Activated T-cell treated with anti-CD3 and anti-CD28 coated beads, Interleukin-2, amount 50 U/mL, for 24 hours (primary cell): ENCODE data around the gene SHROOM4.

Source experiments
- DNase-seq: peaks from one replicate; pipeline ENCODE4 v3.0.0-alpha.2; 2020
- H3K27ac Mint-ChIP-seq: 2 replicates; pipeline ENCODE4 v1.8.0; 2020; ENCODE audit warnings: mild to moderate bottlenecking, mixed read lengths
- H3K27me3 Mint-ChIP-seq: 2 replicates; pipeline ENCODE4 v1.8.0; 2020; ENCODE audit warnings: mixed read lengths
- H3K36me3 Mint-ChIP-seq: 2 replicates; pipeline ENCODE4 v1.8.0; 2020; ENCODE audit warnings: low read depth, mixed read lengths
- H3K4me1 Mint-ChIP-seq: 2 replicates; pipeline ENCODE4 v1.8.0; 2020; ENCODE audit warnings: low read depth, mixed read lengths
- H3K4me3 Mint-ChIP-seq: 2 replicates; pipeline ENCODE4 v1.8.0; 2020; ENCODE audit warnings: mild to moderate bottlenecking, moderate library complexity, mixed read lengths
- H3K9me3 Mint-ChIP-seq: 2 replicates; pipeline ENCODE4 v1.8.0; 2020; ENCODE audit warnings: mixed read lengths

SHROOM4 gene

GRCh38 chrX:50707405-50707804 lies 106.6 kb downstream of the SHROOM4 start:
- Mint-ChIP-seq H3K36me3 (no peaks in the 10 kb centered on the region), H3K4me1 (no peaks in the 10 kb centered on the region), H3K9me3 (no peaks in the 10 kb centered on the region), H3K4me3 (no peak overlapping the region), H3K27ac (no peak overlapping the region), H3K27me3 (peaks cover 83% of the 10 kb centered on the region)
- DNase-seq, result no peak

- Mint-ChIP-seq H3K9me3 (no peaks in the 10 kb centered on the region), H3K27ac (no peak overlapping the region), H3K36me3 (no peaks in the 10 kb centered on the region), H3K27me3 (peaks cover 82% of the 10 kb centered on the region), H3K4me1 (no peaks in the 10 kb centered on the region), H3K4me3 (no peak overlapping the region)
- no peak for DNase-seq
Observed at GRCh38 chrX:50705042-50705441, 109.0 kb downstream of the SHROOM4 start.

GRCh38 chrX:50704360-50704759 lies 109.6 kb downstream of the SHROOM4 start:
- H3K4me3 Mint-ChIP-seq, result no peak overlapping the region
- no peak overlapping the region for H3K27ac Mint-ChIP-seq
- H3K4me1 Mint-ChIP-seq, result no peaks in the 10 kb centered on the region
- DNase-seq, result no peak
- no peaks in the 10 kb centered on the region for H3K9me3 Mint-ChIP-seq
- no peaks in the 10 kb centered on the region for H3K36me3 Mint-ChIP-seq
- H3K27me3 Mint-ChIP-seq, result peaks cover 82% of the 10 kb centered on the region

- Mint-ChIP-seq H3K27ac (no peak overlapping the region), H3K36me3 (no peaks in the 10 kb centered on the region), H3K27me3 (peaks cover 83% of the 10 kb centered on the region), H3K4me3 (no peak overlapping the region), H3K4me1 (no peaks in the 10 kb centered on the region), H3K9me3 (no peaks in the 10 kb centered on the region)
- DNase-seq, result no peak
Observed at GRCh38 chrX:50700921-50701320, 113.1 kb downstream of the SHROOM4 start.

GRCh38 chrX:50698944-50699343 lies 115.0 kb downstream of the SHROOM4 start:
- peaks cover 75% of the 10 kb centered on the region for H3K27me3 Mint-ChIP-seq
- no peaks in the 10 kb centered on the region for H3K9me3 Mint-ChIP-seq
- H3K27ac Mint-ChIP-seq, result no peak overlapping the region
- no peaks in the 10 kb centered on the region for H3K36me3 Mint-ChIP-seq
- no peak for DNase-seq
- H3K4me1 Mint-ChIP-seq, result no peaks in the 10 kb centered on the region
- H3K4me3 Mint-ChIP-seq, result no peak overlapping the region

GRCh38 chrX:50697691-50698090 lies 116.3 kb downstream of the SHROOM4 start:
- DNase-seq, result no peak
- Mint-ChIP-seq H3K36me3 (no peaks in the 10 kb centered on the region), H3K27me3 (peaks cover 76% of the 10 kb centered on the region), H3K4me1 (no peaks in the 10 kb centered on the region), H3K27ac (no peak overlapping the region), H3K9me3 (no peaks in the 10 kb centered on the region), H3K4me3 (no peak overlapping the region)

GRCh38 chrX:50691820-50692219 lies 122.2 kb downstream of the SHROOM4 start:
- peaks cover 58% of the 10 kb centered on the region for H3K27me3 Mint-ChIP-seq
- peak; percentile 30 for DNase-seq
- no peaks in the 10 kb centered on the region for H3K9me3 Mint-ChIP-seq
- no peak overlapping the region for H3K4me3 Mint-ChIP-seq
- no peak overlapping the region for H3K27ac Mint-ChIP-seq
- no peaks in the 10 kb centered on the region for H3K36me3 Mint-ChIP-seq
- H3K4me1 Mint-ChIP-seq, result peaks cover 2% of the 10 kb centered on the region

GRCh38 chrX:50684871-50685270 lies 129.1 kb downstream of the SHROOM4 start:
- H3K9me3 Mint-ChIP-seq, result no peaks in the 10 kb centered on the region
- peaks cover 21% of the 10 kb centered on the region for H3K27me3 Mint-ChIP-seq
- no peak overlapping the region for H3K27ac Mint-ChIP-seq
- no peaks in the 10 kb centered on the region for H3K36me3 Mint-ChIP-seq
- no peak for DNase-seq
- no peak overlapping the region for H3K4me3 Mint-ChIP-seq
- no peaks in the 10 kb centered on the region for H3K4me1 Mint-ChIP-seq

GRCh38 chrX:50680990-50681389 lies 133.0 kb downstream of the SHROOM4 start:
- no peak overlapping the region for H3K27ac Mint-ChIP-seq
- peaks cover 16% of the 10 kb centered on the region for H3K27me3 Mint-ChIP-seq
- no peaks in the 10 kb centered on the region for H3K4me1 Mint-ChIP-seq
- no peaks in the 10 kb centered on the region for H3K9me3 Mint-ChIP-seq
- no peak overlapping the region for H3K4me3 Mint-ChIP-seq
- DNase-seq, result no peak
- H3K36me3 Mint-ChIP-seq, result no peaks in the 10 kb centered on the region

- no peak overlapping the region for H3K27ac Mint-ChIP-seq
- no peak for DNase-seq
- H3K27me3 Mint-ChIP-seq, result peaks cover 29% of the 10 kb centered on the region
- H3K36me3 Mint-ChIP-seq, result no peaks in the 10 kb centered on the region
- H3K4me1 Mint-ChIP-seq, result no peaks in the 10 kb centered on the region
- no peak overlapping the region for H3K4me3 Mint-ChIP-seq
- H3K9me3 Mint-ChIP-seq, result no peaks in the 10 kb centered on the region
Observed at GRCh38 chrX:50677789-50678188, 136.2 kb downstream of the SHROOM4 start.

GRCh38 chrX:50671661-50672060 lies 142.3 kb downstream of the SHROOM4 start:
- Mint-ChIP-seq H3K36me3 (no peaks in the 10 kb centered on the region), H3K27me3 (peaks cover 74% of the 10 kb centered on the region), H3K4me3 (no peak overlapping the region), H3K9me3 (no peaks in the 10 kb centered on the region), H3K4me1 (no peaks in the 10 kb centered on the region), H3K27ac (no peak overlapping the region)
- DNase-seq, result no peak

GRCh38 chrX:50668860-50669259 lies 145.1 kb downstream of the SHROOM4 start:
- Mint-ChIP-seq H3K4me3 (no peak overlapping the region), H3K27me3 (peaks cover 81% of the 10 kb centered on the region), H3K4me1 (no peaks in the 10 kb centered on the region), H3K36me3 (no peaks in the 10 kb centered on the region), H3K27ac (no peak overlapping the region), H3K9me3 (no peaks in the 10 kb centered on the region)
- DNase-seq, result no peak

GRCh38 chrX:50648156-50648555 lies 165.8 kb downstream of the SHROOM4 start:
- no peak overlapping the region for H3K4me3 Mint-ChIP-seq
- no peak overlapping the region for H3K27ac Mint-ChIP-seq
- no peaks in the 10 kb centered on the region for H3K4me1 Mint-ChIP-seq
- no peaks in the 10 kb centered on the region for H3K36me3 Mint-ChIP-seq
- peaks cover 34% of the 10 kb centered on the region for H3K27me3 Mint-ChIP-seq
- H3K9me3 Mint-ChIP-seq, result no peaks in the 10 kb centered on the region
- DNase-seq, result no peak

- DNase-seq, result no peak
- Mint-ChIP-seq H3K4me3 (no peak overlapping the region), H3K27ac (no peak overlapping the region), H3K4me1 (no peaks in the 10 kb centered on the region), H3K36me3 (no peaks in the 10 kb centered on the region), H3K9me3 (no peaks in the 10 kb centered on the region), H3K27me3 (peaks cover 28% of the 10 kb centered on the region)
Observed at GRCh38 chrX:50644496-50644895, 169.5 kb downstream of the SHROOM4 start.

GRCh38 chrX:50643525-50644137 lies 170.4 kb downstream of the SHROOM4 start:
- no peak overlapping the region for H3K27ac Mint-ChIP-seq
- no peaks in the 10 kb centered on the region for H3K36me3 Mint-ChIP-seq
- H3K4me3 Mint-ChIP-seq, result no peak overlapping the region
- H3K9me3 Mint-ChIP-seq, result no peaks in the 10 kb centered on the region
- no peaks in the 10 kb centered on the region for H3K4me1 Mint-ChIP-seq
- no peak for DNase-seq
- peaks cover 28% of the 10 kb centered on the region for H3K27me3 Mint-ChIP-seq

- H3K27ac Mint-ChIP-seq, result no peak overlapping the region
- H3K4me1 Mint-ChIP-seq, result peaks cover 2% of the 10 kb centered on the region
- no peaks in the 10 kb centered on the region for H3K36me3 Mint-ChIP-seq
- no peak for DNase-seq
- H3K9me3 Mint-ChIP-seq, result no peaks in the 10 kb centered on the region
- H3K4me3 Mint-ChIP-seq, result no peak overlapping the region
- H3K27me3 Mint-ChIP-seq, result peaks cover 21% of the 10 kb centered on the region
Observed at GRCh38 chrX:50638123-50638522, 175.9 kb downstream of the SHROOM4 start.
